GM19467 (cell line): ENCODE results near the gene ARVCF.

Experiments used
- ATAC-seq: cut with Tn5 transposase; IDR thresholded peaks from one replicate; pipeline ENCODE4 v1.9.1; 2021; ENCODE audit warnings: mild to moderate bottlenecking, moderate library complexity; ENCODE audit not compliant: unreplicated experiment

The ARVCF gene

DNA sequence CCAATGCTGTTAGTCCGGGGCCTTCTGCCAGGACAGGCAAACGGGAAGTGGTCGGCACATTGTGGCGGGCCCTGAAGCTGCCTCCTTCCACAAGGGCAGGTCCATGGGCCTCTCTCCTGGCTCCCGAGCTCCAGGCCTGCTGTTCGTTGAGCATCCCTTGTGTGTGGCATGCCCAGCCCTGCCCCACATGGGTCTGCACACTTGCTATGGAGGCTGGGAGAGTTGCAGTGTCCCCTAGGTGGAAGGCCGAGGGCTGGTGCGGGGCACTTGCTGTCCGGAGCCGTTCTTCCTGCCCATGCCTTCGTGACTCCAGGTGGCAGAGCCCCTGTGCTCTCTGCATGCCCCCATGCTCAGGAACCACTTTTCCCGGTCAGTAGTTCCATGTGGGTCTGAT lies 37.4 kb upstream of the ARVCF start:
- no peak for ATAC-seq

DNA sequence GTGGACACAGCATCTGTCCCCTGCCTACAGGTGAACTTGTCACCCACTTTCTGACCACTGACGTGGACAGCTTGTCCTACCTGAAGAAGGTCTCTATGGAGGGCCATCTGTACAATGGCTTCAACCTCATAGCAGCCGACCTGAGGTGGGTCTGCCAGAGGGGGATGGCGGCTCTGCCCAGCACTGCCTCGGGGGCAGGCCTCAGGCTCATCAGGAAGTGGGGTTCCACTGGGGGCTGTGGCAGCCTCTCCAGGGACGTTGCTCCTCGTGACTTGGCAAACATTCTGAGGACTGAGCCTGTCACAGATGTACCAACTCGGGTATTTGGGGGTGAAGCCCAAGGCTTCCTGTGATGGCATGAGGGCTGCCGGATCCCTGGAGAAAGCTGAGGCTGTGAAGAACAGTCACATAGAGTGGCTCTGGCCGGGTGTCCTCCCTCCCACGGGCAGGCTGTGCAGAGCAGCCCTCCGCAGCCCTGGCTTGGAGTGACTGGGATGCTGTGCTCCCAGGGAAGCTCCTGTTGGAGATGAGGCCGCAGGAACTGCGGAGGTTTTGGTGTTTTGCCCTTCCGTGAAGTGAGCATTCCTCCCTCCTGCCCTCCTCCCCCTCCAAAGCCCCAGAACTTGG lies 36.9 kb upstream of the ARVCF start:
- ATAC-seq: no peak

DNA sequence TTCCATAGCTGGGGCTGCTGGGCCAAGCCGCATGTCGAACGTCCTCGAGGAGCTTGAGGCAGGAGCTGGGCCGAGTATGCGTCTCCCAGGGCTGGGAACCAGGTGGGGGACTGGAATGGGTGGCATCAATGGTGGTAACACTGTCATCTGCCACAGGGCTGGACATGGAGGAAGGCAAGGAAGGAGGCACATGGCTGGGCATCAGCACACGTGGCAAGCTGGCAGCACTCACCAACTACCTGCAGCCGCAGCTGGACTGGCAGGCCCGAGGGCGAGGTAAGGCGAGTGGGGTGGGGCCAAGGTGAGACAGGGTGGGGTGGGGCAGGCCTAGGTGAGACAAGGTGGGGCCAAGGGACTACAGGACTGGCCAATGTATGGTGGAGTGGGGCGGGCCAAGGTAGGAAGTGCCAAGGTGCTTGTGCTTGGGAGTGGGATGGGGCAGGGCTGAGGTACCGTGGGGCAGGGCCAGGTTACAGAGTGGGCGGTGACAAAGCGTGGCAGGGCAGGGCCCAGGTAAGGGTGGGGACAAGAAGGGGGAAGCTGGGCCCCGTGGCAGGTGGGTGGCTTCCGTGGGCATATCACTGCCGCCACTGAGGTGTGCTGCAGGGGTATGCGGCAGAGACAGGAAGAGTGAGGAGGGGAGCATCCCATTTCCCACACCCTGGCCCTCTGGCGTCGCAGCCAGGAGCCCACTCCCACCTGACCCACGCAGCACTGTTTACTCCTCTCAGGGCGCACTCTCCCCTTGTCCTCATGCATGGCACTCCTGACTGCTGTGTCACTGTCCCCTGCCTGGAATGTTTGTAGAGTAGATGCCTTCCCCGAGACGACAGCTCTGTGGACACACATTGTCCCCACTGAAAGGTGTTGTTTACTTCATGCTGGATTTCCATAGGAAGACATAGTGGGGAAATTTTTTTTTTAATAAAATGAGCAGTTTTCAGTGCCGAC lies 36.0 kb upstream of the ARVCF start:
- no peak for ATAC-seq

DNA sequence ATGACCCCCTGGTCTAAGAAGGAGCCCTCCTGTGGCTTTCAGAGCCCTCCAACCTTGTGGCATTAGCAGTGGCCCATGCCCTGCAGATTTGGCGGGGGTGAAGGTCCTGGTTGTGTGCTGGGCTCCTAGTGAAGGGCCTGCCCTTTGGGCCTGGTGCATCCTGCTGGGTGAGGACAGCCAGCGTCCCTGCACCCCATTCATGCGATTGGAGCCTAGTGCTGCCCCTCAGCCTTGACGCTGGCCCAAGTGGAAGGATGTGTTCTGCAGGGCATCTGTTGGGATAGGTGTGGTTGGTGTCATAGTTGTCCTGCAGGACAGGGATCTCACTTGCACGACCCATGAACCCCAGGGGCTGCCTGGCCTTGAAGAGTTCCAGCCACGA lies 35.3 kb upstream of the ARVCF start:
- no peak for ATAC-seq

DNA sequence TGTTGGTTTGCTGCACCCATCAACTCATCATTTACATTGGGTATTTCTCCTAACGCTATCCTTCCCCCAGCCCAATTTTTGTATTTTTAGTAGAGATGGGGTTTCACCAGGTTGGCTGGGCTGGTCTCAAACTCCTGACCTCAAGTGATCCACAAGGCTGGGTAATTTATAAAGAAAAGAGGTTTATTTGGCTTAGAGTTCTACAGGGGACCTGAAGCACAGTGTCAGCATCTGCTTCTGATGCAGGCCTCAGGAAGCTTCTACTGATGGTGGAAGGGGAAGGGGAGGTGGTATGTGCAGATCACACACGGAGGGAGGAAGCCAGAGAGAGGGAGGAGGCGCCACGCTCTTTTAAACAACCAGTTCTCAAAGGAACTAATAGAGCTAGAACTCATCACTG lies 30.1 kb upstream of the ARVCF start:
- no peak for ATAC-seq

DNA sequence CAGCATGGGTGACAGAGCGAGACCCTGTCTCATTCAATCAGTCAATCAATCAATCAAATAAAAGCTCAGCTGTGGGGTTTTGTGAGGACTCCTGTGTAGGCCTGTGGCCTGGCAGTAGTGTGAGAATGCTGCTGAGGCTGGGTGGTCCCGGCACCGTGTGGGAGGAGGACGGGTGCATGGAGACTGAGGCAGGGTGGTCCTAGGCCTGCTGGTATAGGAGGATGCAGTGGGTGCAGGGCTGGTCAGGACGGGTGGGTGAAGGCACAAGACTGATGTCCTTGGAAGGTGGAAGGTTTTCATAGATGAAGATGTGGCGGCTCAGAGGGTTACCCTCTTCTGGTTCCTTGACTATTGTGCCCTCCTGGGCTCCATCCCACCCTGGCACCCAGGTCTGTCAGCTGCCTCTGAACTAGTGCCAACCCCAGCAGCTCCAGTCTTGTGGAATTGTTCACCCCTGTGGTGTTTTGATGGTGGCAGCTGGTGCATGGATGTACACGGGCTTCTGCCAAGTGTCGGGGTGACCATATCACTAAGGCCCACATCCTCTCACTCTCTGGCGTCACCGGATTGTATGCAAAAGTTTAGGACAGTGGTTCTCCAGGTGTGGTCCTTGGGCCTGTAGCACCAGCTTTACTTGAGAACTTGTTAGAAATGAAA lies 28.0 kb upstream of the ARVCF start:
- ATAC-seq: no peak

DNA sequence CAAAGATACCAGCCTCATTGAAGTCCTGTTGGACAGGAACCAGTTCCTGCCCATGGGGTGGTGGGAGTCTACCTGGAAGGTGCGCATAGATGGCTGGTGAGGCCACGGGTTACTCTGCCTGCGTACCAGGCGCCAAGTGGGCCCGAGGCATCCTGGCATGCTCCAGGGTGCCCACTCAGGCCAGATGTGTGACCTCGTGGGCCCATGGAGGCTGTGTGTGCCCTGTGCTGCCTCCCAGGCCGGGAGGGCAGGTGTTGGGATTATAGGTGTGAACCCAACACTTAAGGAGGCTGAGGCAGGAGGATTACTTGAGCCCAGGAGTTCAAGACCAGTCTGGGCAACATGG lies 27.3 kb upstream of the ARVCF start:
- no peak for ATAC-seq

DNA sequence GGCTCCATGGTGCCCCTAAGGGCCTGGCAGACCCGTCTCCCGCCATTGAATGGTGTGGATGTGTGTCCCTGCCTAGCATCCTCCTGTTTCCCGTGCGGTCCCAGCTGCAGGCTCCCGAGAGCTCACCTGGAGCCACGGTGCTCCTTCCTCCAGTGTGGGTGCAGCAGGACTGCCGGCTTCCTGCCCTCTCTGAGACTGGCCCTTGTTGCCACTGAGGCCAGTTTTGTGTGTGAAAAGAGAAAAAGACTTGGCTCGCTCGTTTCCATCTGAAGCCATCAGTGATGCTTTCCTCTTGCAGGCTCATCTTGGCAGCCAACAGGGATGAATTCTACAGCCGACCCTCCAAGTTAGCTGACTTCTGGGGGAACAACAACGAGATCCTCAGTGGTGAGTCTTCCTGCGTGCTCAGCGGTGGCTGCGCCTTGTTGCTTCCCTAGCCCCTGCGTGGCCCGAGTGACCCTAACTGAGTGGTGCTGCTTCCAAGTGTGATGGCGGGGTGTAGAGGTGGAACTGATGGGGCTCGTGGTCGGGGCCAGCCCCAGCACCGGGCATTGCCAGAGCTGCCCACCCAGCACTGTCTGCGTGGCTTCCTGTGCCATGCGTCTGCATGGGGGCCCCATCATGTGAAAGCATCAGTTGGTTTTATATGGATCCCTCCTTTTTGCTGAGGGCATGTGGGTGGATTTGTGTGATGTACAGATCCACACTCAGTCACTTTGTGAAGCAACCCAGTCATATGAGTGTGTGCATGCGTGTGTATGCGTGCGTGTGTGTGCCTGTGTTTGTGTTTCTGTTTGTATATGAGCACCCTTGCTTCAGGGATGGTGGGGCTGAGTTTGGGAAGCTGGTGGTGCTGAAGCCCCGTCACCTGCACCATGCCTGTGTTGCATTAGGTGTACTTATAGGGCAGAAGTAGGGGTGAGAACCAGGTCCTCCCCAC lies 26.7 kb upstream of the ARVCF start:
- ATAC-seq: no peak

DNA sequence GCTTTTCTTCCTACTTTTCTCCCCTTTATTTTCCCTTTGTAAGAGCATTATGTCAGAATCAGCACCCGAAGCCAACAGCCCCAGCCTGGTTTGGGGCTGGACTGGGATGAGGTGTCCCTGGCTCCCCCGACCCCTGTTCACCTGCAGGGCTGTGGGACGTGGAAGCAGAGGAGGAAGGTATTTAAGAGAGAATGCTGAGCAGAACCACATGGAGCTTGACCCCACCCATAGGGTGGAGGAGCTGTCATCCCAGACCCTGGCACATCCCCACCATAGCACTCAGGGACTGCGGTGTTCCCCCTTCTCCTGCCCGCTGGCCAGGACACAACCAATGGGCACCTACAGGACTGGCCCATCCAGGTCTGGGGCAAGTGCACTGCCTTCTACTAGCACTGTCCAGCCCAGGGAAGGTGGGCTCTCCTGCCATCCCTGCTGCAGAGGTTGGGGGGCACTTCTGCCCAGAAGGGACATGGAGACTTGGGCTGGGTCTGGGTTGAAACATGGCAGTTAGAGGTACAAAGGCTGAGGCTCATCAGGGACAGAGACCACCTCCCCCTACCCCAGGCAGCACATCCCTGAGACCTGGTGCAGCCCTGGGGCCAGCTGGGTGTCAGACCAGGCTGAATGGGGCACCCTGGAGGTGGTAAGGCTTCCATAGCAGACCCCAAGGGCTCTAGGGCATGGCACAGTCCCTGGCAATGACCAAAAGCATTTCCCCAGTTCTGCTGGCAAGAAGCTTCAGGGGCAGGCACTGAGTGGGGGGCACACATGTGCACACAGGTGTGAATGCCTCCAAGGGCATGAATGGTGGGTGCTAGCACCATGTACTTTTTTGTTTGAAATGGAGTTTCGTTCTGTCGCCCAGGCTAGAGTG lies 23.9 kb upstream of the ARVCF start:
- ATAC-seq: no peak

DNA sequence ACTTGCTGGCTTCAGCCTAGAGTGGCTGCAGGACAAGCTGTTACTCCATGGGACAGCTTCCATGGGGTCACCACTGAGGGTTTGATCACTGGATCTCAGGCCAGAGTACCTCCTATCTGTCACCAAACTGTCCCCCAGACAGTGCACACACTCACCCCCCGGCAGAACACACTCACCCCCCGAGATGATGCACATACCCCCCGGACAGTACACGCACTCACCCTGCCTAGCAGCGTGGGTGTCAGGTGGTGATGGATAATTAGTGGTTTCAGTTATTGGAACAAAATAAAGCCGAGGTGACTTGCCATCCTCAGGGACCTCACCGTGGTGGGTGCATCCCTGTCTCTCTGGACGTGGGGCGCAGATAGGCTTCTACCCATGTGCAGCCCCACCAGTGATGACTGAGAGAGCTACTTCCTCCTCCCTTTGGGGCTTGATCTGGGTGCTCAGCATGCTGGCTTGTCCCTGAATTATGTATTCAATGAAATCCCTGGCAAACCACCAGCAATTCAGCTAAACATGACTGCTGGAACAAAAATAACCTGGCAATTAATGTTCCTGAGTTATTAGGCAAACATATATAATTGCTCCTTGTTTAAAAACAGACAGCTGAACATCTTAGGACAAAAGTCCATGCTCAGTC lies 23.2 kb upstream of the ARVCF start:
- ATAC-seq: no peak

DNA sequence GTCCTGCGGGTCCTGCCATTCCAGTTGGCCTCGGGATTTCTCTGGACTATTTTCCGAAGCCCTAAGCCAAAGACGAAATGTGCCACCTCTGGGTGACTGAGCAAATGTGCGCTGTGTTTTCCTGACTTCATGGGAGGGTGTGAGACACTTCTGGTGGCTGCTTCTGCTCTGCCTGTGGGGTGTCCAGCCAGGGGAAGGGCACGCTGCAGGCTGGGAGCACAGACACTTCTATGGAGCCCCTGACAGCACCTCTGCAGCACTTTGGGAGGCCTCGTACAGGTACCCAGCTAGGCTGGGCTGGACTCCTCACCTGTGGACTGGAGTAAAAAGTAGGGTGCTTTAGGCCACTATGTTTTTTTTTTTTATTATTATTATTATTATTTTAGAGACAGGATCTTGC lies 22.0 kb upstream of the ARVCF start:
- ATAC-seq: no peak

DNA sequence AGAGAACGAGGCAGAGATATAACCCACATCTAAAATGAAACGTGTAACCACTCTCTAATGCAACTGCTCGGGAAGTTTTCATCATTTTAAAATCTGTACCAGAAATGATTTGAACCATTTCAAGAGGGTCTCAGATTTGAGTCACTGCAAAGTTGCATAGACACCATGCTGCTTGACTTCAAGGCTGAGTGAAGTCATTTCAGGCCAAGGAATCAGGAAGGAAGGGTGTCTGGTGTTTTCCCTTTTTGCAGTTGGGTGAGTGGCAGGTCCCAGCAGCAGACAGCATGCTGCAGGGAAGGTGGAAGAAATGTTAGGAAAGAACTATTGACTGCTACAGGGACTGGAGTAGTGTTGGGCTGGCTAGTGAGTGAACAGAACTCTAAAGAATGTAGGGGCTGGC lies 20.8 kb upstream of the ARVCF start:
- no peak for ATAC-seq

DNA sequence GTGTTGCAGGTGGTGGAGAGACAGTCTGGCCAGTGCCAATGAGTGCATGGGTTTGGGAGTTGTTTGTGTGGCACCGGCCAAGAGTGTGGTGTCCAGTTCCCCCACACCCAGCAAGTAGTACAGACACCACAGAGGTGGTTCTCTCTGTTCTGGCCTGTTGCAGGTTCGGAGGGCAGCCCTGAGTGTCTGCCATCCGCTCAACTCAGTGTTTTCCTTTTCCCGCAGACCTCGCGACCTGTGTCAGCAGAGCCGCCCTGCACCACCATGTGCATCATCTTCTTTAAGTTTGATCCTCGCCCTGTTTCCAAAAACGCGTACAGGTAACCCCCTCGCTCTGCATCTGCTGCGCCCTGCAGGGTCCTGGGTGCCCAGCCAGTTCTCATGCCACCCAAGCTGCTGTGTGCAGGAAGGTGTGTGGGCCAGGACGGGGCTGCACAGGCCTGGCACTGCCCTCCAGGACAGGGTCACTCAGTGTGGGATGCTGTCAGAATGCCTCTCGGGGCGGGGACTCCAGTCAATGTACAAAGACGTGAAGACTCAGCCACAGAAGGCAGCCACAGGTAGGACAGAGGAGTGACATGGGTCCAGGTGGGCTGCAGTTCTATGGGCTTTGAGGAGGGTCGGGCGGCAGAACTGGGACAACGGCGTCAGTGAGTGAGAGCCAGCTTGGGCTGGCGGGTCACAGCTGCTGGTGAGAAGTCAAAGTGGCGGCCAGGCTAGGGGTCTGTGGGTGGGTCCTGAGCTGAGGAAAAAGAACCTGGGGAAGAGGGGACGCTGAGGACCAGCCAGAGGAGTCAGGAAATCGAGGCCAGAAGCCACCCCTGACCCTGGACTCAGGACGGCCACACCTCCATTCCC lies 20.1 kb upstream of the ARVCF start:
- no peak for ATAC-seq

DNA sequence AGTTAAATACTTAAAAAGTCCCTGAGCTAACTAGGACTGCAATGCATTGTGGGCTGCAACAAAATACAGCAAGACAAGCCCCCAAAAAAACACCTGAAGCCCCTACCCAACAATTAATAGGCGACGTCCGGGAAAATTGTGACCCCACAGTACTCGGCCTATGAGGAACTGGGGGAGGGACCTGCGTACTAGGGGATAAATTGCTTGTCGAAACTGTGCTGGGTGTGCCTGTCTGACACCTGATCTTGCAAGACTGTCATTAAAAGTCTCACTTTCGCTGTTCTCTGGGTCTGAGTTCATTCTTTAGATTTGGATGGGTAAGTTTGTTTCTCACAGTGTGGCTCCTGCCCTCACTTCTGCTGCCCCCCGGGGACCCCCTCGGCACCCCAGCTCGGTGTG lies 19.5 kb upstream of the ARVCF start:
- ATAC-seq: no peak

DNA sequence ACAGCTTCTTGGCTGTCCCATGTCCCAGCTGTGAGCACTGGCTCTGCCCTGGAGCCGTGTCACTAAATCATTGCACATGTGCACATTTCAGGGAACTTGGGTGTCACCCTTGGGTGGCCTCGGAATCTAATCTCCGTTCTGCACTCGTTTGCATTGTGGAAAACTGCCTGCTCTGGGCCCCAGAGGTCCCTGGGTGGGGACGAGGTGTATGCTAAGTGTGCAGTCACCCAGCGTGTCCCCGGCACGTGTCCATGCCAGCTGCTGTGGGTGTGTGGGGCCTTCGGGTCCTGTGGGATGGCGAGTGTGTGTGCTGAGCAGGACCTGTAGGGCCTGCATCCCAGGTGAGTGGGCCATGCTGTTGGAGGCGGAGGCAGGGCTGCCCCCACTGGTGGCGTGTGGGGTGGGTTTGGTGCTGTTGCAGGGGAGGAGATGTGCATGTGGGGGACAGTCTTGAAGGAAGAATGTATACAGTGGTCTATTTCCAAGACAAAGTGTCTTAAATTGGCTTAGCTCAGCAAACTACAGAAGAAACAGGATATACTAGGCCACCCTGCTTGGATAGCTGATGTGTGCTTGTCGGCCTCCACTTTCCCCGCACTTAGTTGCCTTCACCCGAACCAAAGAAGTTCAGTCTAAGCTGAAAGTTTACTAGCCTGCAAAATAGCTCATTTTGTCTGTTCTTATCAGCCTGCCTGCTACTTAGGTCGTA lies 18.9 kb upstream of the ARVCF start:
- ATAC-seq: no peak

DNA sequence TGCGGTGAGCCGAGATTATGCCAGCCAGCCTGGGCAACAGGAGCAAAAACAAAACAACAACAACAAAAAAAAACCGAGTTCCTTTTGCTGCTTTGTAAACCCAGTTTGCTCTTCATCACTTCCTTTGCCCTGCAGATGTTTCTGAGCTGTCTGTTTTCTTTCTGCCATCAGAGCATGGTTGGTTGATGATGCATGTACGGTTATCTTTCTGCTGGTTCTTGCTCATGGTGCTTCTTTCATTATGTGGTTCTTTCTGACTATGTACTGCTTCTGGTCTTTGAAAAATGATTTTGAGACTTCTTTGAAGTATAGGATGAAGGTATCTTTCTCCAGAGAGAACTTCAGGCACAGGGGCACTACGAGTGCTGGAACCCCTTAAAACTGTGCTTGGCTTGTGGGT lies 17.5 kb upstream of the ARVCF start:
- ATAC-seq: no peak

DNA sequence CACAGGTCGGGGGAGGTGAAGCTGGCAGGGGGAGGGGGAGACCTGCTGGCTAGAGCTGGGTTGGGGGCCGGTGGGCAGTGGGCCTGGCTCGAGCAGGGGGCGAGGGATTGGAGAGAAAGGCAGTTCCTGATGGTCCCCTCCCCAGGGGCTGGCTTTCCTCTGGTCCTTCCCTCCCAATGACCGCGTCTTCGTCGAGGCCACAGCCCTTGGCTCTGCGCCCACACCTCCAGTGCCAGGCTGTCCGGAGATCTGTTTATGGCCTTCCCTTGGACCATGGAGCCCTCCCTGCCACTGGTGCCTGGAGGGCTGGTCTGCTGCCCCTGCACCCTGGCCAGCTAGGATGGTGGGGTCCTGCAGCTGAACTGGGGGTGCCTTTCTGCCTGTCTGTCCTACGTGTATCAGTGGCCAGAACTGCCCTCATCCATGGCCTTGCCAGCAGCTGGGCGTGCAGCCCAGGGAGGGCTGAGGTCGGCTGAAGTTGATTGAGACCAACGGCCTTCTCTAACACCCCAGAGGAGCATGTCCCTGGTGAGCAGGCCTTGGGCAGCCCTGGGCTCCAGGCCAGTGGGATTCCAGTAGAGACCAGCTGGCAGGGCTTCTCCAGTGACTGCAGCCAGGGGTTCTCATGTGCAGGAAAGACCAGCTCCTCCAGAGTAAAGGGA lies 16.6 kb upstream of the ARVCF start:
- no peak for ATAC-seq
